Activated CD8-positive, alpha-beta memory T cell treated with anti-CD3 and anti-CD28 coated beads, Interleukin-2, amount 50 U/mL, for 24 hours (primary cell): ENCODE measurements around the gene PRSS27.

Experiments
- DNase-seq: peaks from one replicate; pipeline ENCODE4 v3.0.0-alpha.2; 2020; ENCODE audit errors: extremely low read depth

PRSS27 gene

GRCh38 chr16:2708955-2709587 lies 11.0 kb downstream of the PRSS27 start:
- no peak for DNase-seq

DNA sequence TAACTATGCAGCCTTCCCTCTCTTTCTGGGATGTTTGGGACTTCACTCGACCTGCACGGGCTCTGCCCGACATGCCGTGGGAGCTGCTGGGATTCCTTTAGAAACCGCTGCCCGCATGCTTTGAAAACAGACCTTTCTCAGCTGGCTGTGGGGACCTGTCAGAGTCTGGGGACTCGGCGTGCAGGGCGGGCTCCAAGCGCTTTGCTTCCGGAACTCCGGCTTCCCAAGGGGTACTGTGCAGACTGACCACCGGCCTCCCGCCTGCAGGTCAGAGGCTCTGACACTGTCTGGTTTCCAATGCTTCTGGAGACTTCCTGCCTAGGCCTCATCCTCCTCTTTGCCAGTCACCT lies 11.8 kb downstream of the PRSS27 start:
- DNase-seq: no peak

DNA sequence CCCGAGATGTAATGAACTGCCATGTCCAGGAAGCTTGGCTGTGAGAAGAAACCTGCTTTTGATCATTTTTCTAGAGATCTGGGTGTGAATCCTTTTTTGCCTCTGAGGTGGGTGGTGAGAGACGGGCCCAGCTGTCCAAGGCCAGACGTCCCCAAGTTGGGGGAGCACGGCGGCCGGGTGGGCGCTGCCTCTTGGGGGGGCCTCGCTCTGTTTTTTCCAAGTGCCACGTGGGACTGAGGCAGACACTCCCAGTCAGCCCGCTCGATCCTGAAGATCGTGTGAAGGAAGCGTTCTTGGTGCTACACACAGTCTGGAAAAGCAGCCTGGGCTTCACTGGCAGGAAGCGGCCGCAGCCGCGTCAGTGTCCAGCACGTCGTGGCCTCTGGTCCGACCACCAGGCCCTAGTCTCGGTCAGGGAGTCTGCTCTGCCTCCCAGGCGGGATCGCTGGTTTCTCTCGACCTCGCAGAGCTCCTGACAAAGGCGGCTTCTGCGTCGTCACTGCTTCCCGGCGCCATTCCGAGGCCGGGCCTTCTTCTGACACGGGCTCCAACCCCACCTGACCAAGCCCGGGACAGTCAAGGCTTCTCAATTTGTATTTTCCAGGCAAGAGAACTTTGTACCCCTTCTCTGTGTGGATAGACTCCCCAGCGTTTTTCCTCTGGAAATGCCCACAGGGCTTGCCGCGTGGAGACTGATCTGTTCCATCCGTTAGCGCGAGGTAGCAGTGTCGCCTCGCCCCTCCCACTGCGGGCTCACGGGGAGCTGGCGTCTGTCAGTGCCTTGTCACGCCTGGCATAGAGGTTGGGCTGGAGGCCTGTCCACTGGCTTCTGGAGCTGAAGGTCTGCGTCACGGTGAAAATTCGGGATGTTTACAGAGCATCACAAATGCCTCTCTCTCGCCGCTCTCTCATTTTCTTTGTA lies 12.4 kb downstream of the PRSS27 start:
- DNase-seq: no peak

DNA sequence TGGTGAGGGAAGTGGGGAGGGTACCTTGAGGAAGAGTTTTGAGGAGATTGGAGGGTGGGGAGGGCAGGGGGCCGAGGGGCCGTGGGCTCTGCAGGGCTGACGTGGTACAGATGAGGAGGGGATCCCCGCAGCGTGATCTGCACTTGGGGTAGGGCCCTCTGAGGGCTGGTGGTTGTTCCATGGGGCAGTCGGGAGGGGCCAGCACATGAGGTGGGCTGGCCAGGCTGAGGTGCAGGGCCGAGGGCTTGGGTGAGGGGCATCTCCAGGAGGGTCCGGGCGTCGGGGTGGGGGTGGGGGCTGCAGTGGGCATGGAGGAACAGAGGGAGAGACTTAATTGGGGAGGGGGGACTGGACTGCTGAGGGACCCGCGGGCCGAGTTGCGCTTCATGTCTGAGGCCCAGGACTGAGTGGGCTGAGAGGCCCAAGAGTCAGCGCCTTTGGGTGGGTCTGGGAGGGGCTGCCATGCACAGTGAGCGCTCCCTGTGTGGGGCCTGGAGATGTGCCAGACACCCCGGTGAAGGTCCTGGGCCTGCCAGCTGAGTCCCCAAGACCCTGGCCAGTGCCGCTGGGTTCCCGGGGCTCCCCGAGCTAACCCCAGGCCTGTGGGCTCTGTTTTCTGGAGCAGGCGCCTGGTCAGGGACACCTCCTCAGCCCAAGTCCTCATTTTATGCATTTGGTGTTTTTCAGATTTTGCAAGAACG lies 13.3 kb downstream of the PRSS27 start:
- DNase-seq: no peak

DNA sequence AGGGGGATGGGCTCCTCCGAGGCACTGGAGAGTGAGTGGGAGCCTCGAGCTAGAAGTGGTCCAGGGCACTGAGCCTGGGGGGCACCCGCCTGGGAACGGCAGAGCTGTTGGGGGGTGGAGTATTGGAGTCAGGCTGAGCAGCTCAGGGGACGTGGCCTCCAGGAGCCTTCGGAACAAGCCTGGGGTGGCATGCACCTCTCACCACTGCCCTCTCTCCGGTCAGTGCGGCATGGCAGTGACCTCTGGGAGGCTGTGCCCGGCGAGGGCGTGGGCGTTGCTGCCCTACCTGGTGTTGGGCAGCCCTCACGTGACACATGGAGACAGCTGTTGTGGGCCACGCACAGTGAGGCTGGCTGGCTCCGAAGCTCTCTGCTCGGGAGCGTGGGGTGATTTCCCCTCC lies 13.9 kb downstream of the PRSS27 start:
- no peak for DNase-seq

GRCh38 chr16:2705351-2705750 lies 14.7 kb downstream of the PRSS27 start:
- no peak for DNase-seq

DNA sequence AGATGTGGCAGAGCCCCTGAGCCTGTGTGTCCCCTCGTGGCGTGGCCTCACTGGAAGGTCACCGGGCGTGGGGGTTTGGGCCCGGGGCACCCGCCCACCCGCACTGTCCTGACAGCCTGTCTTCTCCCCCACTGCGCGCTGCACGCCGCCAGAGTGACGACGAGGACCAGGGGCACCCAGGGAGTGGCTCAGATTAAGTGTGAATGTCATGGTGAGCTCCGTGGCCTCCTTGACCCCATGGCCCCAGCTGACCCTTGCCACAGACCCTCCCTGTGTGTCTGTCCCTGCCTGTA lies 15.1 kb downstream of the PRSS27 start:
- no peak for DNase-seq

- no peak for DNase-seq
Measured at GRCh38 chr16:2704166-2704982, 15.7 kb downstream of the PRSS27 start.

- DNase-seq: no peak
Measured at GRCh38 chr16:2702871-2703745, 16.9 kb downstream of the PRSS27 start.

GRCh38 chr16:2702438-2702825 lies 17.6 kb downstream of the PRSS27 start:
- no peak for DNase-seq

- DNase-seq: no peak
Measured at GRCh38 chr16:2701713-2702437, 18.1 kb downstream of the PRSS27 start.

DNA sequence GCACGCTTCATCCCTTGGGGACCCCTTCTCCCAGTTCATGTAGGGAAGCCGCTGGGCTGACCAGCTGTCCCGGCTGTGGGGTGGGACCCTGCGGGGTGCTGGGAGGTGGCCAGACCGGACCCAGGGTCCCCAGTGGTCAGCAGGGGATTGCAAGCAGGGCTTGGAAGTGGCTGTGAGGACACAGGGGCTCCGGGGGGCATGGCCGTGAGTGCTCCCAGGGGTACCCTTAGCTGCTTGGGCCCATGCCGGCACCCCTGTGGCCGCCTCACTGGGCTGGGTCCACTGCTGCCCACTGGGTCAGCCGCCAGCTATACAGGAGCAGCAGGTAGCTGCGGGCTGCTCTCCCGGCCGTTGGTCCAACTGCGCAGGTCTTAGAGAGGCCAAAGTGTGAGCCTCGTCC lies 18.8 kb downstream of the PRSS27 start:
- no peak for DNase-seq

DNA sequence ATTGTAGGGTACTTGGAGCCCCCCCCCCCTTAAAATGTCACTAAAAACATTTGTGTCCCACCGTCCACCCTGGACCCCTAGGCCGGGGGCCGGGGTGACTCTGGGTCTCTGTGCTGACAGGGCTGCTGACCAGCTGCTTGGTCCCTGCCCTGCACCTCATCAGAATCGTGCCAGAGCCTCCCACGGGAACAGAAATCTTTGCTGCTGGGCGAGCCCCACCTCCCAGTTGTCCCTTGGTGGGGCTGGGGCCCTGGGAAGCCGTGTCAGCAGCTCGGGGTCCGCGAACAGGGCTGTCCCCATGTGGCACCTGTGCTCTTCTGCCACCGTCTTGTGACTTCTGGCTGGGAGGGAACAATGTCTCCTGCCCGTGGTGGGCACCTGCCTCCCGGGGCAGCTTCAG lies 19.2 kb downstream of the PRSS27 start:
- DNase-seq: no peak

DNA sequence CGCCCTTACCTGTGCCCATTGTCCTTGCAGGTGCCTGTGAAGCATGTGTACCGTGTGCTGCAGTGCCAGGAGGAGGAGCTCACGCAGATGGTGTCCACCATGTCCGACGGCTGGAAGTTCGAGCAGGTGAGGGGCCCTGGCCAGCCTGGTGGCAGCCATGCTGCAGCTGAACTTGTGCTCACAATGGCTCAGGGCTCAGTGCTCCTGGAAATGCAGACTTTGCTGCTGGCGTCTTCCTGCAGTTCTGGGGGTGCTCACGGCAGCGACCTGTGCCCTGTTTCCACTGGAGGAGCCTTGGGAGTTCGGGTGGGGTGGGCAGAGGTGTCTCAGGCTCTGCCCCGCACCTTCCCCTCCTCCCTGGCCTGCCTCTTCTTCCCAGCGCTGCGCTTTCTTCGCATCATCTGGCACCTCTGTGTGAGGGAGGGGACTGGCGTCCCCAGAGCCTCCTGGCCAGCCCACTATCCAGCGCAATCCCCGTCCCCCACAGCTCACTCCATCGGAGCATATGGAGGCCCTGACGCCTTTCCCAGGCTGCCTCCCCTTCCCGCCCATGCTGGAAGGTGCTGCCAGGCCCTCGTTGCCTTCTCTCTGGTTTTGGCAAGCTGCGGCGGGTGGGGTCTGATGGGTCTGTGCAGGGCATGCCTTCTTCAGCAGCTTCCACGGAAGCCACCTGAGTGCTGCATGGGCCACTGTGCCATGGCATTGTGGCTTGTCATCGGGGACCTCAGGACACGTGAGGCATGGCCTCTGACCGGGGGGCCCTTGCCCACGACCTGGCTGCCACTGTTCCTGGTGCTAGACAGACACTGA lies 20.0 kb downstream of the PRSS27 start:
- DNase-seq: no peak

- DNase-seq: no peak
Measured at GRCh38 chr16:2698965-2699750, 20.9 kb downstream of the PRSS27 start.

GRCh38 chr16:2698103-2698870 lies 21.7 kb downstream of the PRSS27 start:
- DNase-seq: no peak

- no peak for DNase-seq
Measured at GRCh38 chr16:2697401-2697948, 22.5 kb downstream of the PRSS27 start.
